Measurements from ENCODE around the gene ABCF1. TPM values are rescaled to one million over a fixed set of nuclear protein-coding genes. Genes with fewer than 3 reads are reported as not detected.

ABCF1 gene
- total and polyA plus RNA-seq, 9 of the 15 experiments (the other 6 are each of a cell fraction or from before 2014, with no cell fraction given), result 41.6 to 193 (median 102) TPM

- TF ChIP-seq HMGN3 (IDR thresholded peaks at IDR 0.05; ENCODE audit: borderline replicate concordance, extremely low read depth, insufficient read length, low read depth, low read length) (peak; percentile 98), ZKSCAN8 (CRISPR knock-in tag; IDR thresholded peaks at IDR 0.05) (peak; percentile 57; the same call in 1 of the 2 replicates), GTF2A2 (tag; IDR thresholded peaks at IDR 0.05) (no peak; the same call in 1 of the 2 replicates), E2F6 (IDR thresholded peaks at IDR 0.05; ENCODE audit: borderline replicate concordance in 1 of 2, extremely low read depth in 1 of 2, insufficient read depth in 1 of 2, insufficient read length in 1 of 2, low read depth in 1 of 2, low read length in 1 of 2, poor library complexity in 1 of 2, severe bottlenecking in 1 of 2) (peak; percentile 76 to 87), KLF16 (IDR thresholded peaks at IDR 0.05) (no peak), MAZ (CRISPR knock-in tag; conservative IDR thresholded peaks at IDR 0.05 in 1 of 2, IDR thresholded peaks at IDR 0.05 in 1 of 2) (peak; percentile 96 to 99), TEAD1 (CRISPR knock-in tag; IDR thresholded peaks at IDR 0.05) (peak; percentile 50 to 87; a peak in 3 of 4 replicates), FOXK1 (CRISPR knock-in tag; IDR thresholded peaks at IDR 0.05; ENCODE audit: borderline replicate concordance) (peak; percentile 90), SIN3A (IDR thresholded peaks at IDR 0.05; ENCODE audit: borderline replicate concordance in 2 of 2, control insufficient read depth in 1 of 2, low read depth in 2 of 2, low read length in 2 of 2) (peak; percentile 89 to 95; a peak in 3 of 4 replicates), PCBP2 (IDR thresholded peaks at IDR 0.05; ENCODE audit: low read depth, low read length, poor library complexity, severe bottlenecking) (no peak), RBM25 (IDR thresholded peaks at IDR 0.05; ENCODE audit: low read depth, low read length, severe bottlenecking) (no peak), NFATC3 (IDR thresholded peaks at IDR 0.05) (no peak), SMAD4 (CRISPR knock-in tag; conservative IDR thresholded peaks at IDR 0.05) (peak; percentile 79), SOX6 (IDR thresholded peaks at IDR 0.05) (peak; percentile 79), ELF1 (tag; IDR thresholded peaks at IDR 0.05) (peak; percentile 83), TGIF2 (CRISPR knock-in tag; IDR thresholded peaks at IDR 0.05) (no peak), E2F8 (IDR thresholded peaks at IDR 0.05; ENCODE audit: low read depth, partially characterized antibody) (peak; percentile 91), HDGF (IDR thresholded peaks at IDR 0.05) (no peak), SMARCC2 (IDR thresholded peaks at IDR 0.05; ENCODE audit: low read depth) (0 out of 2 replicates have a peak, but pooled peaks have one; percentile 22), TSHZ1 (CRISPR knock-in tag; IDR thresholded peaks at IDR 0.05) (no peak)
Measured at GRCh38 chr6:30571075-30571761, at the start of gene ABCF1 (continued).

Measured in K562 (cell line).